ENCODE measurements around the gene NDUFAF8.

GRCh38 chr17:81238490-81238814, 666 bp upstream of the NDUFAF8 start:
- TF ChIP-seq GATA2 (IDR thresholded peaks at IDR 0.05; ENCODE audit: low read depth, low read length) (no peak), GATA3 (IDR thresholded peaks at IDR 0.05; ENCODE audit: low read depth, low read length) (no peak)

All from SH-SY5Y (cell line).